Measurements from ENCODE around the gene CBLB. TPM values are rescaled to one million over a fixed set of nuclear protein-coding genes. Genes with fewer than 3 reads are reported as not detected.
"Not testable (repeated sequence)": the region's sequence is repeated elsewhere in the genome, so short reads cannot be mapped to it uniquely, and the experiment has no call there.

Gene CBLB
- total RNA-seq, 1 donor from 2014 or later = 17.6 TPM

- DNase-seq (ENCODE audit: extremely low read depth, low read depth, low spot score) = no peak
Measured at GRCh38 chr3:105823149-105823867, 45.5 kb downstream of the CBLB start.

GRCh38 chr3:105822171-105823123, 46.4 kb downstream of the CBLB start:
- DNase-seq (ENCODE audit: extremely low read depth, low read depth, low spot score) = no peak

GRCh38 chr3:105821433-105821832, 47.4 kb downstream of the CBLB start:
- DNase-seq (ENCODE audit: extremely low read depth, low read depth, low spot score) = no peak

GRCh38 chr3:105816833-105817232, 52.0 kb downstream of the CBLB start:
- DNase-seq (ENCODE audit: extremely low read depth, low read depth, low spot score) = no peak

- DNase-seq (ENCODE audit: extremely low read depth, low read depth, low spot score) = not testable (repeated sequence)
Measured at GRCh38 chr3:105815331-105815730, 53.5 kb downstream of the CBLB start.

- no peak for DNase-seq (ENCODE audit: extremely low read depth, low read depth, low spot score)
Measured at GRCh38 chr3:105813710-105814109, 55.1 kb downstream of the CBLB start.

- DNase-seq (ENCODE audit: extremely low read depth, low read depth, low spot score) = no peak
Measured at GRCh38 chr3:105812194-105812586, 56.6 kb downstream of the CBLB start.

GRCh38 chr3:105811518-105812193, 57.2 kb downstream of the CBLB start:
- no peak for DNase-seq (ENCODE audit: extremely low read depth, low read depth, low spot score)

- no peak for DNase-seq (ENCODE audit: extremely low read depth, low read depth, low spot score)
Measured at GRCh38 chr3:105809208-105809888, 59.5 kb downstream of the CBLB start.

- DNase-seq (ENCODE audit: extremely low read depth, low read depth, low spot score) = no peak
Measured at GRCh38 chr3:105807701-105808100, 61.1 kb downstream of the CBLB start.

GRCh38 chr3:105807146-105807545, 61.7 kb downstream of the CBLB start:
- DNase-seq (ENCODE audit: extremely low read depth, low read depth, low spot score) = no peak

- no peak for DNase-seq (ENCODE audit: extremely low read depth, low read depth, low spot score)
Measured at GRCh38 chr3:105806359-105806758, 62.5 kb downstream of the CBLB start.

GRCh38 chr3:105805404-105805803, 63.4 kb downstream of the CBLB start:
- no peak for DNase-seq (ENCODE audit: extremely low read depth, low read depth, low spot score)

GRCh38 chr3:105802118-105802706, 66.6 kb downstream of the CBLB start:
- DNase-seq (ENCODE audit: extremely low read depth, low read depth, low spot score) = no peak

- DNase-seq (ENCODE audit: extremely low read depth, low read depth, low spot score) = no peak
Measured at GRCh38 chr3:105801397-105801796, 67.4 kb downstream of the CBLB start.

GRCh38 chr3:105800320-105800719, 68.5 kb downstream of the CBLB start:
- DNase-seq (ENCODE audit: extremely low read depth, low read depth, low spot score) = no peak

GRCh38 chr3:105799286-105799685, 69.5 kb downstream of the CBLB start:
- no peak for DNase-seq (ENCODE audit: extremely low read depth, low read depth, low spot score)

GRCh38 chr3:105798381-105798934, 70.4 kb downstream of the CBLB start:
- DNase-seq (ENCODE audit: extremely low read depth, low read depth, low spot score) = no peak

GRCh38 chr3:105793040-105793439, 75.8 kb downstream of the CBLB start:
- DNase-seq (ENCODE audit: extremely low read depth, low read depth, low spot score) = no peak

All from glomerular endothelial cell (primary cell).